22Rv1 (cell line): ENCODE measurements around the gene CCDC13.

ENCODE experiments used
- CTCF ChIP-seq: fragments of 450-650 bp; IDR thresholded peaks from 2 replicates; pipeline ENCODE4 v1.5.1; 2017; ENCODE audit warnings: mild to moderate bottlenecking
- ZFX ChIP-seq: fragments of 450-650 bp; IDR thresholded peaks from 2 replicates; pipeline ENCODE4 v1.6.1; 2017; ENCODE audit warnings: antibody characterized with exemption, borderline replicate concordance

DNA sequence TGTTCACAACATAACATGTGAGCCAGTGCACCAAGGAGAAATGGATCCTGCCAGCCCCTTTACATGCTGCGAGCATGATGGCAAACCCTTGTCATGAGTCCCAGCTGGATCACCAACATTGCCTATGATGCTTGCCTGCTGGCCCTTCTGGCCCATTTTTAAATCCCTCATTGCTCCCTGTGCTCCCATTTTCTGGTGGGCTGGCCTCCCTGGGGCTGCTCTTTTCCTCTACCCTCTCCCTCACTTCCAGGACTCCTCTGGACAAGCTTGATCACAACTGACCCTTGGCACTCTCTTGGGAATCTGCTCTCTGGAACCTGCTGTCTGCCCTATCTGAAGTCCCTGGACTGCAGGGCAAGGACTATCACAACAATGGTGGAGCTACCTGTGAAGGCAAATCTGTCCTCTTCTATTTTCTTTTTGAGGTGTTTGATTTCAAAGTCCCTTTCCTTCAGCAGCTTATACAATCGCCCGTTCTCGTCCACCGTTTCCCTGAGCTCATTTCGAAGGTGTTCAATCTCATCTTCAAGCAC lies 16.3 kb downstream of the CCDC13 start:
- TF ChIP-seq CTCF (no peak), ZFX (no peak)
